ENCODE data around the gene C14orf93. TPM values are rescaled to one million over a fixed set of nuclear protein-coding genes. Genes with fewer than 3 reads are reported as not detected.

C14orf93 gene
- polyA plus RNA-seq, 3 donors: 2.5 to 17.6 (median 3.7) TPM

DNA sequence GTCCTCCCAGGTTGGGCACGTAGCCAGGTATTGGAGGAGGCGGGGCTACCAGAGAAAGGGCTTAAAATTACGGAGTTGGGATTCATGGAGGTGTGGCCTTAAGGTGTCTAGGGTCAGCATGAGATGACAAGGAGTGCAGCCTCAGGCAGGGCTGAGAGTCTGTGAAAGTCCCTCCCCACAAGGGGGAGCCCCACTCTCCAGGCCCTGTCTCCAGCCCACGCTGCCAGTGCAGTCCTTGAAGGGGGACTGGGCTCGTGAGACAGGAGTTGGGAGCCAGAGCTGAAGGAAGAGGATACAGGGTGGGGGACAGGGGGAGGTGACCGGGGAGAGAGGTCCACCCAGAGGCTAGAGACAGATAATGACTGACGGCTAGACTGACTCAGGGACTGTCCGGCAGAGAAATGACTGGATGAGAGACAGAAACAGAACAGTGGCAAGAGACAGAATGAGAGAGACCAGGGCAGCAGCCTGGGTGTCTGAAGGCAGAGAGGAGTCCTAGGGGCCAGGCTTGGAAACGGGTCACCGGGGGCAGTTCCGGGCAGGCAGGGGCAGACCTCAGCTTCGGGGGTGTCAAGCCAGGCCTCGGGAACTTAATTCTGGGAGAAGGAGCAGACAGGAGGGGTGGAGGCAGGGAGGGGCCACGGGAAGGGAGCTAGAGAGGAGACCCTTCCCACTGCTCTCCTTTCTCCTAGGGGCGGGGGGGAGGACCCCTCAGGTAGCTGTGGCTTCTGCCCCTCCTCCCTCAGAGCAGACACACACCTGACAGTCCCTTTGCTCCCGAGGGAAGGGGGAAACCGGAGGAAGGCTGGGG is 46.4 kb upstream of the C14orf93 start:
- TF ChIP-seq, protein P1, sequence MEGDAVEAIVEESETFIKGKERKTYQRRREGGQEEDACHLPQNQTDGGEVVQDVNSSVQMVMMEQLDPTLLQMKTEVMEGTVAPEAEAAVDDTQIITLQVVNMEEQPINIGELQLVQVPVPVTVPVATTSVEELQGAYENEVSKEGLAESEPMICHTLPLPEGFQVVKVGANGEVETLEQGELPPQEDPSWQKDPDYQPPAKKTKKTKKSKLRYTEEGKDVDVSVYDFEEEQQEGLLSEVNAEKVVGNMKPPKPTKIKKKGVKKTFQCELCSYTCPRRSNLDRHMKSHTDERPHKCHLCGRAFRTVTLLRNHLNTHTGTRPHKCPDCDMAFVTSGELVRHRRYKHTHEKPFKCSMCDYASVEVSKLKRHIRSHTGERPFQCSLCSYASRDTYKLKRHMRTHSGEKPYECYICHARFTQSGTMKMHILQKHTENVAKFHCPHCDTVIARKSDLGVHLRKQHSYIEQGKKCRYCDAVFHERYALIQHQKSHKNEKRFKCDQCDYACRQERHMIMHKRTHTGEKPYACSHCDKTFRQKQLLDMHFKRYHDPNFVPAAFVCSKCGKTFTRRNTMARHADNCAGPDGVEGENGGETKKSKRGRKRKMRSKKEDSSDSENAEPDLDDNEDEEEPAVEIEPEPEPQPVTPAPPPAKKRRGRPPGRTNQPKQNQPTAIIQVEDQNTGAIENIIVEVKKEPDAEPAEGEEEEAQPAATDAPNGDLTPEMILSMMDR (IDR thresholded peaks at IDR 0.05): peak; percentile 79

DNA sequence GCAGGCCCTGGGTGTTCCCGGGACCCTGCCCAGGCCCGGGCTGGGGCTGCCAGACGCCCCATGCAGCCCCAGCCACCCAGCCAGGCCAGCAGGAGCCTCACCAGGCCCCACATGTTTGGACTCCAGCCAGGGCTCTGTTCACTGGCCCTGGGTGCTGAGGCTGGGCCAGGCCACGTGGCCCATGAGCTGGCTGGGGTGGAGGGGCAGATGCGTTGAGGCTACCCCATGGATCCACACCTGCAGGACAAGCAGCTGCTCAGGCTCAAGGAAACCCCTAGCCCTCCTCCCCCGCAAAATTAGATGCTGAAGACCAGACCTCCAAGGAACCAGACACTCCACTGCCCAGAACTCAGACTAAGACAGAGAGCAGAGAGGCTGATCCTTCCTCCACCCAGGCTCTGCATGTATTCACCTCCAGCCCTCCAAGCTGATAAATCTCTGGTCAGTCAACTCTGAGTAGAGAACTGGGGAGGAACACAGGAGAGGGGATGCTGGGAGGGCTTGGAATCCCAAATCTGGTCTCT is 45.7 kb upstream of the C14orf93 start:
- peak overlapping the region in 1 of 7 donors; percentile 41 for H3K27ac Mint-ChIP-seq
- H3K9me3 ChIP-seq (replicated peaks in 1 of 2; ENCODE audit: control insufficient read depth in 1 of 2, insufficient read depth in 1 of 2, low read length in 2 of 2): no peaks in the 10 kb centered on the region
- H3K4me1 ChIP-seq (ENCODE audit: control insufficient read depth in 1 of 2, insufficient read depth in 2 of 2, low read length in 2 of 2): peaks cover 23 to 31% of the 10 kb centered on the region in 2 donors
- no peak overlapping the region for H3K27ac ChIP-seq (ENCODE audit: low read depth in 1 of 2, low read length in 2 of 2)
- H3K9me3 Mint-ChIP-seq: peaks cover 0 to 3% (median 0%) of the 10 kb centered on the region in 7 donors
- TF ChIP-seq, protein P1 (IDR thresholded peaks at IDR 0.05): no peak
- H3K4me2 ChIP-seq (replicated peaks; ENCODE audit: extremely low read depth, low read length, poor library complexity, severe bottlenecking): peak overlapping the region; percentile 100
- peaks cover 10 to 16% (median 12%) of the 10 kb centered on the region in 3 donors for H3K27me3 Mint-ChIP-seq (ENCODE audit: low read depth in 3 of 3)
- H3K36me3 Mint-ChIP-seq: peaks cover 19% of the 10 kb centered on the region in 2 donors
- peaks cover 18% of the 10 kb centered on the region for H4K20me1 ChIP-seq (ENCODE audit: insufficient read depth, low read length)
- H3K4me3 ChIP-seq (replicated peaks in 1 of 3; ENCODE audit: low read depth in 2 of 3, low read length in 3 of 3): no peak overlapping the region
- H3K27me3 ChIP-seq (ENCODE audit: control insufficient read depth in 2 of 2, insufficient read depth in 2 of 2, low read length in 2 of 2): peaks cover 4 to 10% of the 10 kb centered on the region in 2 donors
- no peak for DNase-seq
- H3K9ac ChIP-seq (ENCODE audit: insufficient read depth, low read length, poor library complexity, severe bottlenecking): no peak overlapping the region
- intact Hi-C loops (cut with micrococcal nuclease): loop anchor here in 1 of 2 donors (1.0 kb wide), 1 partner anchor 69 kb away; no protein-coding TSS in a partner anchor
- H2AFZ ChIP-seq (ENCODE audit: insufficient read depth, low read depth, low read length, poor library complexity, severe bottlenecking): no peak overlapping the region
- peak overlapping the region in 1 of 2 donors; percentile 89 for H3K4me3 Mint-ChIP-seq
- peaks cover 16 to 22% of the 10 kb centered on the region in 2 donors for H3K36me3 ChIP-seq (replicated peaks in 1 of 2; ENCODE audit: control insufficient read depth in 1 of 2, insufficient read depth in 2 of 2, low read length in 2 of 2)
- 96% methylated on average over 5 of the region's 6 CpGs for WGBS (ENCODE audit: insufficient coverage)
- peaks cover 28% of the 10 kb centered on the region for H3K4me1 Mint-ChIP-seq
- H3K79me2 ChIP-seq (ENCODE audit: insufficient read depth, low read length): no peaks in the 10 kb centered on the region

More for the DNA sequence above, 46.4 kb upstream of the C14orf93 start:
- Histone ChIP-seq H3K4me3 (replicated peaks in 1 of 3; ENCODE audit: low read depth in 2 of 3, low read length in 3 of 3) (peak overlapping the region in 2 of 3 experiments; percentile 15 to 88), H4K20me1 (ENCODE audit: insufficient read depth, low read length) (peaks cover 18% of the 10 kb centered on the region), H2AFZ (ENCODE audit: insufficient read depth, low read depth, low read length, poor library complexity, severe bottlenecking) (peak overlapping the region; percentile 74), H3K4me1 (ENCODE audit: control insufficient read depth in 1 of 2, insufficient read depth in 2 of 2, low read length in 2 of 2) (peaks cover 20 to 24% of the 10 kb centered on the region in 2 donors), H3K9me3 (replicated peaks in 1 of 2; ENCODE audit: control insufficient read depth in 1 of 2, insufficient read depth in 1 of 2, low read length in 2 of 2) (no peaks in the 10 kb centered on the region), H3K27me3 (ENCODE audit: control insufficient read depth in 2 of 2, insufficient read depth in 2 of 2, low read length in 2 of 2) (peaks cover 4 to 10% of the 10 kb centered on the region in 2 donors), H3K9ac (ENCODE audit: insufficient read depth, low read length, poor library complexity, severe bottlenecking) (peak overlapping the region; percentile 24), H3K27ac (ENCODE audit: low read depth in 1 of 2, low read length in 2 of 2) (no peak overlapping the region), H3K36me3 (replicated peaks in 1 of 2; ENCODE audit: control insufficient read depth in 1 of 2, insufficient read depth in 2 of 2, low read length in 2 of 2) (peaks cover 23 to 29% of the 10 kb centered on the region in 2 donors), H3K79me2 (ENCODE audit: insufficient read depth, low read length) (no peaks in the 10 kb centered on the region), H3K4me2 (replicated peaks; ENCODE audit: extremely low read depth, low read length, poor library complexity, severe bottlenecking) (peak overlapping the region; percentile 100)
- Mint-ChIP-seq H3K36me3 (peaks cover 25 to 26% of the 10 kb centered on the region in 2 donors), H3K27ac (peak overlapping the region in 1 of 7 donors; percentile 70), H3K9me3 (peaks cover 0 to 3% (median 0%) of the 10 kb centered on the region in 7 donors), H3K4me3 (peak overlapping the region; percentile 71 to 89), H3K27me3 (ENCODE audit: low read depth in 3 of 3) (peaks cover 10 to 16% (median 12%) of the 10 kb centered on the region in 3 donors), H3K4me1 (peaks cover 22% of the 10 kb centered on the region)
- peak; percentile 51 to 68 (median 68) for DNase-seq
- intact Hi-C loops (cut with micrococcal nuclease): loop anchor here in 1 of 2 donors (1.0 kb wide), 1 partner anchor 70 kb away; no protein-coding TSS in a partner anchor
- 12% methylated on average over 11 of the region's 17 CpGs for WGBS (ENCODE audit: insufficient coverage)
